GM23338 (cell line): ENCODE measurements around the gene SF3A1. TPM values are rescaled to one million over a fixed set of nuclear protein-coding genes. Genes with fewer than 3 reads are reported as not detected.

Experiments used
- ATAC-seq: fragments of 200-7000 bp; cut with Tn5 transposase; 3 replicates; pipeline ENCODE4 v1.9.1; 2020
- DNase-seq: peaks from one replicate; pipeline ENCODE4 v3.0.0-alpha.2; 2015; ENCODE audit warnings: low spot score
- H2AFZ ChIP-seq: fragments of 200-600 bp; sonication (generic); 2 replicates; pipeline ENCODE4 v1.8.0; 2016; ENCODE audit warnings: antibody characterized with exemption, mild to moderate bottlenecking, moderate library complexity
- H3F3A ChIP-seq: fragments of 200-600 bp; sonication (generic); replicated peaks from 2 replicates; pipeline ENCODE4 v1.8.0; 2017; ENCODE audit warnings: antibody characterized with exemption, mixed run types, low read depth
- H3K27ac ChIP-seq: fragments of 200-600 bp; sonication (generic); 2 replicates; pipeline ENCODE4 v1.6.1; 2016; ENCODE audit warnings: low read depth
- H3K27me3 ChIP-seq: fragments of 200-600 bp; sonication (generic); 2 replicates; pipeline ENCODE4 v1.8.0; 2016; ENCODE audit warnings: mild to moderate bottlenecking, mixed run types, moderate library complexity; ENCODE audit not compliant: insufficient read depth
- H3K36me3 ChIP-seq: fragments of 200-600 bp; sonication (generic); 2 replicates; pipeline ENCODE4 v1.8.0; 2016; ENCODE audit warnings: mild to moderate bottlenecking; ENCODE audit not compliant: insufficient read depth
- H3K4me1 ChIP-seq: fragments of 200-600 bp; sonication (generic); 2 replicates; pipeline ENCODE4 v1.8.0; 2016; ENCODE audit warnings: mild to moderate bottlenecking, moderate library complexity; ENCODE audit not compliant: insufficient read depth
- H3K4me2 ChIP-seq: fragments of 200-600 bp; sonication (generic); 2 replicates; pipeline ENCODE4 v1.7.1; 2017; ENCODE audit warnings: mixed run types
- H3K4me3 ChIP-seq: fragments of 200-600 bp; sonication (generic); 2 replicates; pipeline ENCODE4 v1.6.1; 2016; ENCODE audit warnings: mixed run types
- H3K79me2 ChIP-seq: fragments of 200-600 bp; sonication (generic); replicated peaks from 2 replicates; pipeline ENCODE4 v1.8.0; 2017; ENCODE audit warnings: mild to moderate bottlenecking; ENCODE audit not compliant: insufficient read depth
- H3K9me2 ChIP-seq: fragments of 200-600 bp; sonication (generic); 2 replicates; pipeline ENCODE4 v1.8.0; 2017; ENCODE audit not compliant: insufficient read depth
- H4K20me1 ChIP-seq: fragments of 200-600 bp; sonication (generic); replicated peaks from 2 replicates; pipeline ENCODE4 v1.8.0; 2017; ENCODE audit warnings: mild to moderate bottlenecking; ENCODE audit not compliant: insufficient read depth
- H3K27ac Mint-ChIP-seq: 2 replicates; pipeline ENCODE4 v1.8.0; 2020; ENCODE audit warnings: inconsistent platforms, mild to moderate bottlenecking, moderate library complexity, mixed read lengths
- H3K27me3 Mint-ChIP-seq: 3 replicates; pipeline ENCODE4 v1.8.0; 2022; ENCODE audit warnings: low read depth, mild to moderate bottlenecking, moderate library complexity, mixed read lengths, inconsistent platforms; ENCODE audit not compliant: insufficient read depth, poor library complexity
- H3K36me3 Mint-ChIP-seq: 3 replicates; pipeline ENCODE4 v1.8.0; 2021; ENCODE audit warnings: low read depth, mild to moderate bottlenecking, inconsistent platforms, moderate library complexity, mixed read lengths
- H3K4me1 Mint-ChIP-seq: 3 replicates; pipeline ENCODE4 v1.8.0; 2020; ENCODE audit warnings: mild to moderate bottlenecking, inconsistent platforms, mixed read lengths
- H3K4me3 Mint-ChIP-seq: 3 replicates; pipeline ENCODE4 v1.8.0; 2021; ENCODE audit warnings: moderate library complexity, mild to moderate bottlenecking, inconsistent platforms, mixed read lengths
- H3K9me3 Mint-ChIP-seq: 3 replicates; pipeline ENCODE4 v1.8.0; 2020; ENCODE audit warnings: moderate library complexity, mild to moderate bottlenecking, inconsistent platforms, mixed read lengths
- CREB1 ChIP-seq: fragments of 250-450 bp; sonication (Bioruptor Pico); IDR thresholded peaks from 2 replicates; pipeline ENCODE4 v1.5.0; 2020; ENCODE audit warnings: low read depth, mild to moderate bottlenecking, moderate library complexity
- NANOG ChIP-seq: IDR thresholded peaks from 2 replicates; pipeline ENCODE4 v1.6.1; 2016; ENCODE audit warnings: antibody characterized with exemption, borderline replicate concordance
- POLR2AphosphoS5 ChIP-seq: IDR thresholded peaks from 2 replicates; pipeline ENCODE4 v1.6.1; 2016; ENCODE audit warnings: antibody characterized with exemption, low read depth
- ZNF114 ChIP-seq: fragments of 250-450 bp; sonication (Bioruptor Pico); IDR thresholded peaks from 2 replicates; pipeline ENCODE4 v1.5.0; 2020; ENCODE audit warnings: mild to moderate bottlenecking, moderate library complexity
- ZNF331 ChIP-seq: fragments of 250-450 bp; sonication (Bioruptor Pico); IDR thresholded peaks from 2 replicates; pipeline ENCODE4 v1.5.0; 2020; ENCODE audit warnings: low read depth, mild to moderate bottlenecking, moderate library complexity
- polyA plus RNA-seq: library from polyadenylated mRNA; unstranded; fragments of >200 nt; fragmentation: Nextera tagmentation; extraction: Ambion mirVana; gene quantifications from 2 replicates; pipeline ENCODE4 v1.2.1, GENCODE V29; 2016
- total RNA-seq: library from RNA; depleted of rRNA; stranded (reverse); fragments of >200 nt; shearing (Covaris generic); gene quantifications from 2 replicates; pipeline ENCODE4 v1.2.3, GENCODE V29; 2014
- TF ChIP-seq, protein P1 (sequence below): fragments of 250-450 bp; sonication (Bioruptor Pico); IDR thresholded peaks from 2 replicates; pipeline ENCODE4 v1.5.0; 2020; ENCODE audit warnings: mild to moderate bottlenecking, moderate library complexity
- TF ChIP-seq, protein P2 (sequence below): IDR thresholded peaks from one replicate; pipeline ENCODE4 v1.6.1; 2018; ENCODE audit warnings: antibody characterized with exemption; ENCODE audit not compliant: unreplicated experiment

SF3A1 gene
- total and polyA plus RNA-seq, 2 experiments from 2014 or later = 107 to 108 TPM

DNA sequence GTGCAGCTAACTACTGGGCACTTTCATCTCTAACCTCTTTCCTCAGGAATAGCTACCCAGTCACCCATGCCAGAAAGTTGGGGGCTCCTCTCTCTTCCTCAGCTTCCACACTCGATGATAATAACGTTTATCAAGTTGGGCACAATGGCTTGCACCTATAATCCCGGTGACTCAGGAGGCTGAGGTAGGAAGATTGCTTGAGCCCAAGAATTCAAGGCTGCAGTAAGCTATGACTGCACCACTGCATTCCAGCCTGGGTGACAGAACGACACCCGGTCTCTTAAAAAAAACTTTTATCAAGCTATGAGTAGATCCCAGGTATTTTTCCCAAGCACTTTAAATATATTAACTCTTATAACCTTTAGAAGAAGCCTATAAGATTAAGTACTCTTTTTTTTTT, 2.0 kb downstream of the SF3A1 start (continued):
- TF ChIP-seq, protein P1, sequence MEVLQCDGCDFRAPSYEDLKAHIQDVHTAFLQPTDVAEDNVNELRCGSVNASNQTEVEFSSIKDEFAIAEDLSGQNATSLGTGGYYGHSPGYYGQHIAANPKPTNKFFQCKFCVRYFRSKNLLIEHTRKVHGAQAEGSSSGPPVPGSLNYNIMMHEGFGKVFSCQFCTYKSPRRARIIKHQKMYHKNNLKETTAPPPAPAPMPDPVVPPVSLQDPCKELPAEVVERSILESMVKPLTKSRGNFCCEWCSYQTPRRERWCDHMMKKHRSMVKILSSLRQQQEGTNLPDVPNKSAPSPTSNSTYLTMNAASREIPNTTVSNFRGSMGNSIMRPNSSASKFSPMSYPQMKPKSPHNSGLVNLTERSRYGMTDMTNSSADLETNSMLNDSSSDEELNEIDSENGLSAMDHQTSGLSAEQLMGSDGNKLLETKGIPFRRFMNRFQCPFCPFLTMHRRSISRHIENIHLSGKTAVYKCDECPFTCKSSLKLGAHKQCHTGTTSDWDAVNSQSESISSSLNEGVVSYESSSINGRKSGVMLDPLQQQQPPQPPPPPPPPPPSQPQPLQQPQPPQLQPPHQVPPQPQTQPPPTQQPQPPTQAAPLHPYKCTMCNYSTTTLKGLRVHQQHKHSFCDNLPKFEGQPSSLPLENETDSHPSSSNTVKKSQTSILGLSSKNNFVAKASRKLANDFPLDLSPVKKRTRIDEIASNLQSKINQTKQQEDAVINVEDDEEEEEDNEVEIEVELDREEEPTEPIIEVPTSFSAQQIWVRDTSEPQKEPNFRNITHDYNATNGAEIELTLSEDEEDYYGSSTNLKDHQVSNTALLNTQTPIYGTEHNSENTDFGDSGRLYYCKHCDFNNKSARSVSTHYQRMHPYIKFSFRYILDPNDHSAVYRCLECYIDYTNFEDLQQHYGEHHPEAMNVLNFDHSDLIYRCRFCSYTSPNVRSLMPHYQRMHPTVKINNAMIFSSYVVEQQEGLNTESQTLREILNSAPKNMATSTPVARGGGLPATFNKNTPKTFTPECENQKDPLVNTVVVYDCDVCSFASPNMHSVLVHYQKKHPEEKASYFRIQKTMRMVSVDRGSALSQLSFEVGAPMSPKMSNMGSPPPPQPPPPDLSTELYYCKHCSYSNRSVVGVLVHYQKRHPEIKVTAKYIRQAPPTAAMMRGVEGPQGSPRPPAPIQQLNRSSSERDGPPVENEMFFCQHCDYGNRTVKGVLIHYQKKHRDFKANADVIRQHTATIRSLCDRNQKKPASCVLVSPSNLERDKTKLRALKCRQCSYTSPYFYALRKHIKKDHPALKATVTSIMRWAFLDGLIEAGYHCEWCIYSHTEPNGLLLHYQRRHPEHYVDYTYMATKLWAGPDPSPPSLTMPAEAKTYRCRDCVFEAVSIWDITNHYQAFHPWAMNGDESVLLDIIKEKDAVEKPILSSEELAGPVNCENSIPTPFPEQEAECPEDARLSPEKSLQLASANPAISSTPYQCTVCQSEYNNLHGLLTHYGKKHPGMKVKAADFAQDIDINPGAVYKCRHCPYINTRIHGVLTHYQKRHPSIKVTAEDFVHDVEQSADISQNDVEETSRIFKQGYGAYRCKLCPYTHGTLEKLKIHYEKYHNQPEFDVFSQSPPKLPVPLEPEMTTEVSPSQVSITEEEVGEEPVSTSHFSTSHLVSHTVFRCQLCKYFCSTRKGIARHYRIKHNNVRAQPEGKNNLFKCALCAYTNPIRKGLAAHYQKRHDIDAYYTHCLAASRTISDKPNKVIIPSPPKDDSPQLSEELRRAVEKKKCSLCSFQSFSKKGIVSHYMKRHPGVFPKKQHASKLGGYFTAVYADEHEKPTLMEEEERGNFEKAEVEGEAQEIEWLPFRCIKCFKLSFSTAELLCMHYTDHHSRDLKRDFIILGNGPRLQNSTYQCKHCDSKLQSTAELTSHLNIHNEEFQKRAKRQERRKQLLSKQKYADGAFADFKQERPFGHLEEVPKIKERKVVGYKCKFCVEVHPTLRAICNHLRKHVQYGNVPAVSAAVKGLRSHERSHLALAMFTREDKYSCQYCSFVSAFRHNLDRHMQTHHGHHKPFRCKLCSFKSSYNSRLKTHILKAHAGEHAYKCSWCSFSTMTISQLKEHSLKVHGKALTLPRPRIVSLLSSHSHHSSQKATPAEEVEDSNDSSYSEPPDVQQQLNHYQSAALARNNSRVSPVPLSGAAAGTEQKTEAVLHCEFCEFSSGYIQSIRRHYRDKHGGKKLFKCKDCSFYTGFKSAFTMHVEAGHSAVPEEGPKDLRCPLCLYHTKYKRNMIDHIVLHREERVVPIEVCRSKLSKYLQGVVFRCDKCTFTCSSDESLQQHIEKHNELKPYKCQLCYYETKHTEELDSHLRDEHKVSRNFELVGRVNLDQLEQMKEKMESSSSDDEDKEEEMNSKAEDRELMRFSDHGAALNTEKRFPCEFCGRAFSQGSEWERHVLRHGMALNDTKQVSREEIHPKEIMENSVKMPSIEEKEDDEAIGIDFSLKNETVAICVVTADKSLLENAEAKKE = no peak
- TF ChIP-seq ZNF114 = no peak
- no peak for TF ChIP-seq ZNF331 (CRISPR knock-in tag)
- TF ChIP-seq CREB1 = no peak
- TF ChIP-seq POLR2AphosphoS5 = no peak
- TF ChIP-seq, protein P2, sequence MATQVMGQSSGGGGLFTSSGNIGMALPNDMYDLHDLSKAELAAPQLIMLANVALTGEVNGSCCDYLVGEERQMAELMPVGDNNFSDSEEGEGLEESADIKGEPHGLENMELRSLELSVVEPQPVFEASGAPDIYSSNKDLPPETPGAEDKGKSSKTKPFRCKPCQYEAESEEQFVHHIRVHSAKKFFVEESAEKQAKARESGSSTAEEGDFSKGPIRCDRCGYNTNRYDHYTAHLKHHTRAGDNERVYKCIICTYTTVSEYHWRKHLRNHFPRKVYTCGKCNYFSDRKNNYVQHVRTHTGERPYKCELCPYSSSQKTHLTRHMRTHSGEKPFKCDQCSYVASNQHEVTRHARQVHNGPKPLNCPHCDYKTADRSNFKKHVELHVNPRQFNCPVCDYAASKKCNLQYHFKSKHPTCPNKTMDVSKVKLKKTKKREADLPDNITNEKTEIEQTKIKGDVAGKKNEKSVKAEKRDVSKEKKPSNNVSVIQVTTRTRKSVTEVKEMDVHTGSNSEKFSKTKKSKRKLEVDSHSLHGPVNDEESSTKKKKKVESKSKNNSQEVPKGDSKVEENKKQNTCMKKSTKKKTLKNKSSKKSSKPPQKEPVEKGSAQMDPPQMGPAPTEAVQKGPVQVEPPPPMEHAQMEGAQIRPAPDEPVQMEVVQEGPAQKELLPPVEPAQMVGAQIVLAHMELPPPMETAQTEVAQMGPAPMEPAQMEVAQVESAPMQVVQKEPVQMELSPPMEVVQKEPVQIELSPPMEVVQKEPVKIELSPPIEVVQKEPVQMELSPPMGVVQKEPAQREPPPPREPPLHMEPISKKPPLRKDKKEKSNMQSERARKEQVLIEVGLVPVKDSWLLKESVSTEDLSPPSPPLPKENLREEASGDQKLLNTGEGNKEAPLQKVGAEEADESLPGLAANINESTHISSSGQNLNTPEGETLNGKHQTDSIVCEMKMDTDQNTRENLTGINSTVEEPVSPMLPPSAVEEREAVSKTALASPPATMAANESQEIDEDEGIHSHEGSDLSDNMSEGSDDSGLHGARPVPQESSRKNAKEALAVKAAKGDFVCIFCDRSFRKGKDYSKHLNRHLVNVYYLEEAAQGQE = no peak
- TF ChIP-seq NANOG = no peak

DNA sequence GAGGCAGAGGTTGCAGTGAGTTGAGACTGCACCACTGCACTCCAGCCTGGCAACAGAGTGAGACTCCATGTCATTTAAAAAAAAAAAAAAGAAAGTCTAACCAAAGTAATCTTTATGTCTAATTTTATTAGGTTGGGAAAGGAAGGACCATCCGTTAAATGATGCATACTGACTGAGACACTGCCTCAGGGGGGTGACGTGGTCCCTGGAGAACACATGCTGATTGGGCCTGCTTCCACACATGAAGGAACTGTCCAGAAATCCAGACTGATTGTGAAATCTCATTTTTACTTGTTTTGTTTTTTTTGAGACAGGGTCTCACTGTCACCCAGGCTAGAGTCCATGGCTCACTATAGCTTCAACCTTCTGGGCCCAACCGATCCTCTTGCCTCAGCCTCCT, 5.5 kb downstream of the SF3A1 start:
- Mint-ChIP-seq H3K27me3 (peaks cover 4% of the 10 kb centered on the region), H3K4me1 (peaks cover 10% of the 10 kb centered on the region), H3K4me3 (no peak overlapping the region), H3K27ac (no peak overlapping the region), H3K9me3 (no peaks in the 10 kb centered on the region; the same call in 2 of the 3 replicates), H3K36me3 (peaks cover 65% of the 10 kb centered on the region)
- Histone ChIP-seq H2AFZ (no peak overlapping the region), H3K79me2 (peaks cover 81% of the 10 kb centered on the region), H3K36me3 (peaks cover 37% of the 10 kb centered on the region), H3K4me2 (no peak overlapping the region), H3K4me1 (peaks cover 9% of the 10 kb centered on the region; the same call in 1 of the 2 replicates), H3K9me2 (no peaks in the 10 kb centered on the region), H4K20me1 (peaks cover 36% of the 10 kb centered on the region), H3K4me3 (no peak overlapping the region), H3F3A (no peaks in the 10 kb centered on the region), H3K27ac (no peak overlapping the region), H3K27me3 (no peaks in the 10 kb centered on the region)
- no peak for TF ChIP-seq ZNF331 (CRISPR knock-in tag)
- no peak for TF ChIP-seq ZNF114
- no peak for TF ChIP-seq NANOG
- ATAC-seq (no peak), DNase-seq (no peak)
